Testis (tissue), 2 donors: ENCODE data around the gene GAS5.

ENCODE experiments used
- CTCF ChIP-seq, 3 experiments: fragments of 450-650 bp in 2 of 3; fragments of 200-600 bp in 1 of 3; sonication (generic) in 1 of 3; IDR thresholded peaks; one replicate each; pipeline ENCODE4 v1.5.1; 2016 to 2019; ENCODE audit warnings: antibody characterized with exemption in 3 of 3, mild to moderate bottlenecking in 2 of 3, moderate library complexity in 1 of 3
- POLR2A ChIP-seq: fragments of 450-650 bp; IDR thresholded peaks from one replicate; pipeline ENCODE4 v1.6.1; 2017; ENCODE audit warnings: antibody characterized with exemption, mild to moderate bottlenecking, moderate library complexity

- TF ChIP-seq CTCF (IDR thresholded peaks at IDR 0.05) (no peak), POLR2A (no peak)
These were observed 32.6 kb upstream of the GAS5 start for GRCh38 chr1:173900427-173900826.
